CD14-positive monocyte (primary cell): ENCODE results near the gene MYO1E. TPM values are rescaled to one million over a fixed set of nuclear protein-coding genes. Genes with fewer than 3 reads are reported as not detected.

Source experiments
- DNase-seq, 3 donors: peaks; one replicate each; pipeline ENCODE4 v3.0.0-alpha.2; 2011 to 2022
- H2AFZ ChIP-seq: 2 replicates; pipeline ENCODE4 v1.6.0; 2012; ENCODE audit warnings: mild to moderate bottlenecking, low read depth, low read length, inconsistent platforms; ENCODE audit not compliant: insufficient read depth, poor library complexity, severe bottlenecking
- H3K27ac ChIP-seq, 2 donors: 1 replicate in 1 of 2; 2 replicates in 1 of 2; pipeline ENCODE4 v1.5.1; 2012 to 2013; ENCODE audit warnings: low read length in 2 of 2, control low read depth in 1 of 2, inconsistent platforms in 1 of 2, low read depth in 1 of 2, mild to moderate bottlenecking in 1 of 2
- H3K27me3 ChIP-seq, 2 donors: one replicate each; pipeline versions ENCODE4 v1.6.0 to v1.6.1; 2011 to 2013; ENCODE audit warnings: low read length in 2 of 2; ENCODE audit not compliant: control insufficient read depth in 2 of 2, insufficient read depth in 2 of 2
- H3K36me3 ChIP-seq, 2 donors: replicated peaks in 1 of 2; 1 replicate in 1 of 2; 2 replicates in 1 of 2; pipeline versions ENCODE4 v1.5.1 to v1.6.1; 2012 to 2013; ENCODE audit warnings: low read length in 2 of 2, control low read depth in 1 of 2, inconsistent platforms in 1 of 2, mild to moderate bottlenecking in 1 of 2; ENCODE audit not compliant: insufficient read depth in 2 of 2, control insufficient read depth in 1 of 2
- H3K4me1 ChIP-seq, 2 donors: 1 replicate in 1 of 2; 2 replicates in 1 of 2; pipeline versions ENCODE4 v1.5.1 to v1.6.1; 2012 to 2013; ENCODE audit warnings: low read length in 2 of 2, control low read depth in 1 of 2, inconsistent platforms in 1 of 2, mild to moderate bottlenecking in 1 of 2, moderate library complexity in 1 of 2; ENCODE audit not compliant: insufficient read depth in 2 of 2, control insufficient read depth in 1 of 2
- H3K4me2 ChIP-seq: replicated peaks from 2 replicates; pipeline ENCODE3; 2012; ENCODE audit warnings: low read length, moderate library complexity, mild to moderate bottlenecking; ENCODE audit not compliant: poor library complexity, severe bottlenecking; ENCODE audit errors: extremely low read depth
- H3K4me3 ChIP-seq, 3 experiments: fragments of 200-600 bp in 1 of 3; sonication (generic) in 1 of 3; replicated peaks in 1 of 3; 1 replicate in 2 of 3; 2 replicates in 1 of 3; pipeline ENCODE4 v1.5.1; 2011 to 2013; ENCODE audit warnings: low read length in 3 of 3, mild to moderate bottlenecking in 3 of 3, control low read depth in 2 of 3, low read depth in 2 of 3, inconsistent platforms in 1 of 3, moderate library complexity in 1 of 3
- H3K79me2 ChIP-seq: 2 replicates; pipeline ENCODE4 v1.6.0; 2012; ENCODE audit warnings: mild to moderate bottlenecking, control low read depth, inconsistent platforms, low read length, moderate library complexity; ENCODE audit not compliant: insufficient read depth
- H3K9ac ChIP-seq: 2 replicates; pipeline ENCODE4 v1.6.0; 2017; ENCODE audit warnings: low read length, mild to moderate bottlenecking; ENCODE audit not compliant: insufficient read depth, poor library complexity, severe bottlenecking
- H3K9me3 ChIP-seq, 2 donors: replicated peaks in 1 of 2; 1 replicate in 1 of 2; 2 replicates in 1 of 2; pipeline versions ENCODE4 v1.5.1 to v1.6.1; 2012 to 2013; ENCODE audit warnings: low read length in 2 of 2, control low read depth in 1 of 2; ENCODE audit not compliant: control insufficient read depth in 1 of 2, insufficient read depth in 1 of 2
- H4K20me1 ChIP-seq: 2 replicates; pipeline ENCODE4 v1.6.0; 2012; ENCODE audit warnings: mild to moderate bottlenecking, low read length, control low read depth, moderate library complexity; ENCODE audit not compliant: insufficient read depth
- H3K27ac Mint-ChIP-seq, 7 donors: one replicate each; pipeline ENCODE4 v1.8.0; 2020; ENCODE audit warnings: mild to moderate bottlenecking in 7 of 7, mixed read lengths in 7 of 7, moderate library complexity in 6 of 7, inconsistent platforms in 2 of 7
- H3K27me3 Mint-ChIP-seq, 3 donors: one replicate each; pipeline ENCODE4 v1.8.0; 2021 to 2022; ENCODE audit warnings: low read depth in 3 of 3, mild to moderate bottlenecking in 3 of 3, mixed read lengths in 3 of 3, moderate library complexity in 3 of 3, inconsistent platforms in 1 of 3
- H3K36me3 Mint-ChIP-seq, 2 donors: one replicate each; pipeline ENCODE4 v1.8.0; 2020; ENCODE audit warnings: mixed read lengths in 2 of 2, inconsistent platforms in 1 of 2, mild to moderate bottlenecking in 1 of 2
- H3K4me1 Mint-ChIP-seq: one replicate; pipeline ENCODE4 v1.8.0; 2020; ENCODE audit warnings: mild to moderate bottlenecking, mixed read lengths
- H3K4me3 Mint-ChIP-seq, 2 donors: one replicate each; pipeline ENCODE4 v1.8.0; 2020; ENCODE audit warnings: mild to moderate bottlenecking in 2 of 2, mixed read lengths in 2 of 2, moderate library complexity in 1 of 2
- H3K9me3 Mint-ChIP-seq, 7 donors: one replicate each; pipeline ENCODE4 v1.8.0; 2020 to 2022; ENCODE audit warnings: mixed read lengths in 7 of 7, mild to moderate bottlenecking in 6 of 7, moderate library complexity in 6 of 7, inconsistent platforms in 2 of 7
- CTCF ChIP-seq: fragments of 200-600 bp; IDR thresholded peaks from one replicate; pipeline ENCODE4 v1.8.0; 2022; ENCODE audit warnings: antibody characterized with exemption, mild to moderate bottlenecking
- WGBS: methylation state at CpG from one replicate; pipeline ENCODE4 v1.1.5; 2013; ENCODE audit warnings: missing lambda C conversion rate; ENCODE audit not compliant: insufficient coverage; 5-methylcytosine and 5-hydroxymethylcytosine counted together
- intact Hi-C, 2 donors: fragments of 100-400 bp; cut with micrococcal nuclease; formaldehyde crosslinking; loops; one replicate each; pipeline versions ENCODE4 v1.15.0 to v1.15.1; 2023
- polyA plus RNA-seq, 3 donors: library from polyadenylated mRNA; depleted of rRNA in 1 of 3; unstranded in 2 of 3; stranded (reverse) in 1 of 3; fragments of 300-500 nt in 2 of 3; fragments of >200 nt in 1 of 3; fragmentation: Illumina TruSeq in 2 of 3; gene quantifications; 1 replicate in 2 of 3; 2 replicates in 1 of 3; pipeline ENCODE4 v1.2.3, GENCODE V29; 2012 to 2021

Gene MYO1E
- polyA plus RNA-seq, 3 donors: 5.5 to 16.2 (median 6.2) TPM

- Histone ChIP-seq H3K9me3 (no peaks in the 10 kb centered on the region), H3K27me3 (no peaks in the 10 kb centered on the region), H3K27ac (no peak overlapping the region), H4K20me1 (no peaks in the 10 kb centered on the region), H3K4me2 (no peak overlapping the region), H3K4me1 (peaks cover 8 to 12% of the 10 kb centered on the region in 2 donors), H3K79me2 (no peaks in the 10 kb centered on the region), H2AFZ (no peak overlapping the region), H3K9ac (no peak overlapping the region), H3K4me3 (no peak overlapping the region), H3K36me3 (peaks cover 30 to 53% of the 10 kb centered on the region in 2 donors)
- 98% methylated on average over 7 of the region's 10 CpGs for WGBS
- H3K27me3 Mint-ChIP-seq: no peaks in the 10 kb centered on the region
- peaks cover 49 to 67% of the 10 kb centered on the region in 2 donors for H3K36me3 Mint-ChIP-seq
- peak overlapping the region in 2 of 7 donors; percentile 51 to 63 for H3K27ac Mint-ChIP-seq
- H3K4me3 Mint-ChIP-seq: no peak overlapping the region
- no peak for DNase-seq
- peaks cover 0 to 2% (median 0%) of the 10 kb centered on the region in 7 donors for H3K9me3 Mint-ChIP-seq
- no peak for TF ChIP-seq CTCF
- peaks cover 10% of the 10 kb centered on the region for H3K4me1 Mint-ChIP-seq
- intact Hi-C loops: no loop called here
Observed at GRCh38 chr15:59199626-59200465, 172.8 kb downstream of the MYO1E start.

GRCh38 chr15:59197454-59197853 is 175.2 kb downstream of the MYO1E start:
- Histone ChIP-seq H4K20me1 (no peaks in the 10 kb centered on the region), H3K27me3 (no peaks in the 10 kb centered on the region), H2AFZ (no peak overlapping the region), H3K36me3 (peaks cover 37 to 55% of the 10 kb centered on the region in 2 donors), H3K27ac (peak overlapping the region in 1 of 2 donors; percentile 40), H3K9ac (no peak overlapping the region), H3K4me1 (peaks cover 8 to 12% of the 10 kb centered on the region in 2 donors), H3K9me3 (no peaks in the 10 kb centered on the region), H3K4me3 (no peak overlapping the region), H3K79me2 (no peaks in the 10 kb centered on the region), H3K4me2 (peak overlapping the region; percentile 6)
- Mint-ChIP-seq H3K27ac (peak overlapping the region in 4 of 7 donors; percentile 11 to 64 (median 46)), H3K9me3 (peaks cover 0 to 2% (median 0%) of the 10 kb centered on the region in 7 donors), H3K4me1 (peaks cover 10% of the 10 kb centered on the region), H3K4me3 (no peak overlapping the region), H3K36me3 (peaks cover 54 to 68% of the 10 kb centered on the region in 2 donors), H3K27me3 (no peaks in the 10 kb centered on the region)
- no peak for DNase-seq
- 0% methylated on average over 1 of the region's 2 CpGs for WGBS
- no peak for TF ChIP-seq CTCF
- intact Hi-C loops: no loop called here
